ENCODE results near the gene FIGN. TPM values are rescaled to one million over a fixed set of nuclear protein-coding genes. Genes with fewer than 3 reads are reported as not detected.

FIGN gene
- total RNA-seq, 2 experiments from 2014 or later: not detected

DNA sequence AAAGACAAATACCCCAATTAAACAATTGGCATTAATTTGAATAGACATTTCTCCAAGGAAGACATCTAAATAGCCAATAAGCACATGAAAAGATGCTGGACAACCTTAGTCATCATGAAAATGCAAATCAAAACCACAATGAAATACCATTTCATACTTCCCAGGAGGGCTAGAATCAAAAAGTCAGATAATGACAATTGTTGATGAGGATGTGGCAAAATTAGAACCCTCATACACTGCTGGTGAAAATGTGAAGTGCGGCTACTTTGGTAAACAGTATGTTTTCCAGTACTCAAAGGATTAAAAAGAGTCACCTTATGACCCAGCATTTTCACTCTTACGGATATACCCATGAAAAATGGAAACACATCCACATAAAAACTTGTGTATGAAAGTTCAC, 91.6 kb downstream of the FIGN start:
- no peaks in the 10 kb centered on the region for H3K27me3 Mint-ChIP-seq
- POLR2A ChIA-PET: no interaction called here
- DNase-seq: no peak

DNA sequence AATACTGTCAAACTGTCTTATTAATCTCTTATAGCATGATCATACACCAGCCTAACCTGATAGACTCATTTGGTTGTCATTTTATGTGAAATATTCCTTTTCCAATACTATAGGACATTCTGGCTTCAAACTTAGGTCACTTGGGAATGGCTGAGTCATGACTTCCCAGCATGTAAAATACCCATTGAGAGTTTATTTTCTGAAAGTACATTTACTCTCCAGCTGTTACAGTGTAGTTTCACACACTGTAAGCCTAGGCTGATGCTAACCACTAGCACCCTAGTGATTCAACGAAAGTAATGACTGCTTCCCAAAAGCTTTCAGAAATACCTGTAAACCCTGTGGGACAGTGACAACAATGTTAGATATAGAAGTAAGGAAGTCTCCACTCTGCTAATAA, 93.8 kb downstream of the FIGN start:
- Histone ChIP-seq H3K36me3 (ENCODE audit: insufficient read depth, low read length) (no peaks in the 10 kb centered on the region), H3K4me3 (ENCODE audit: low read length) (no peak overlapping the region), H3K4me1 (ENCODE audit: insufficient read depth, low read length) (no peaks in the 10 kb centered on the region), H3K27ac (ENCODE audit: low read depth in 1 of 2, low read length in 2 of 2) (no peak overlapping the region), H3K9me3 (ENCODE audit: control insufficient read depth in 1 of 2, insufficient read depth in 1 of 2, low read length in 2 of 2) (no peaks in the 10 kb centered on the region), H3K27me3 (ENCODE audit: control insufficient read depth in 1 of 2, insufficient read depth in 2 of 2, low read length in 2 of 2) (no peaks in the 10 kb centered on the region)
- H3K9me3 Mint-ChIP-seq: no peaks in the 10 kb centered on the region
- DNase-seq (no peak), ATAC-seq (ENCODE audit: poor library complexity) (no peak)
- intact Hi-C loops (cut with DNase I, micrococcal nuclease): no loop called here
- no peak overlapping the region for H3K4me3 Mint-ChIP-seq
- no peaks in the 10 kb centered on the region for H3K27me3 Mint-ChIP-seq
- CTCF ChIA-PET: no interaction called here
- no peak overlapping the region for H3K27ac Mint-ChIP-seq
- H3K4me1 Mint-ChIP-seq (ENCODE audit: low read depth): no peaks in the 10 kb centered on the region
- TF ChIP-seq, protein P1, sequence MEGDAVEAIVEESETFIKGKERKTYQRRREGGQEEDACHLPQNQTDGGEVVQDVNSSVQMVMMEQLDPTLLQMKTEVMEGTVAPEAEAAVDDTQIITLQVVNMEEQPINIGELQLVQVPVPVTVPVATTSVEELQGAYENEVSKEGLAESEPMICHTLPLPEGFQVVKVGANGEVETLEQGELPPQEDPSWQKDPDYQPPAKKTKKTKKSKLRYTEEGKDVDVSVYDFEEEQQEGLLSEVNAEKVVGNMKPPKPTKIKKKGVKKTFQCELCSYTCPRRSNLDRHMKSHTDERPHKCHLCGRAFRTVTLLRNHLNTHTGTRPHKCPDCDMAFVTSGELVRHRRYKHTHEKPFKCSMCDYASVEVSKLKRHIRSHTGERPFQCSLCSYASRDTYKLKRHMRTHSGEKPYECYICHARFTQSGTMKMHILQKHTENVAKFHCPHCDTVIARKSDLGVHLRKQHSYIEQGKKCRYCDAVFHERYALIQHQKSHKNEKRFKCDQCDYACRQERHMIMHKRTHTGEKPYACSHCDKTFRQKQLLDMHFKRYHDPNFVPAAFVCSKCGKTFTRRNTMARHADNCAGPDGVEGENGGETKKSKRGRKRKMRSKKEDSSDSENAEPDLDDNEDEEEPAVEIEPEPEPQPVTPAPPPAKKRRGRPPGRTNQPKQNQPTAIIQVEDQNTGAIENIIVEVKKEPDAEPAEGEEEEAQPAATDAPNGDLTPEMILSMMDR (IDR thresholded peaks at IDR 0.05): no peak
- POLR2A ChIA-PET: no interaction called here
- no peaks in the 10 kb centered on the region for H3K36me3 Mint-ChIP-seq (ENCODE audit: low read depth)

More for the DNA sequence above, 91.6 kb downstream of the FIGN start:
- Mint-ChIP-seq H3K4me3 (no peak overlapping the region), H3K27ac (no peak overlapping the region), H3K36me3 (ENCODE audit: low read depth) (no peaks in the 10 kb centered on the region), H3K4me1 (ENCODE audit: low read depth) (no peaks in the 10 kb centered on the region), H3K9me3 (no peaks in the 10 kb centered on the region)
- no peaks in the 10 kb centered on the region for H3K27me3 ChIP-seq (ENCODE audit: control insufficient read depth in 1 of 2, insufficient read depth in 2 of 2, low read length in 2 of 2)
- no peak for ATAC-seq (ENCODE audit: poor library complexity)
- H3K9me3 ChIP-seq (ENCODE audit: control insufficient read depth in 1 of 2, insufficient read depth in 1 of 2, low read length in 2 of 2): no peaks in the 10 kb centered on the region
- intact Hi-C loops (cut with DNase I, micrococcal nuclease): no loop called here
- no peak overlapping the region for H3K27ac ChIP-seq (ENCODE audit: low read depth in 1 of 2, low read length in 2 of 2)
- no peaks in the 10 kb centered on the region for H3K36me3 ChIP-seq (ENCODE audit: insufficient read depth, low read length)
- TF ChIP-seq, protein P1 (IDR thresholded peaks at IDR 0.05): no peak
- H3K4me1 ChIP-seq (ENCODE audit: insufficient read depth, low read length): no peaks in the 10 kb centered on the region
- no peak overlapping the region for H3K4me3 ChIP-seq (ENCODE audit: low read length)
- CTCF ChIA-PET: no interaction called here

DNA sequence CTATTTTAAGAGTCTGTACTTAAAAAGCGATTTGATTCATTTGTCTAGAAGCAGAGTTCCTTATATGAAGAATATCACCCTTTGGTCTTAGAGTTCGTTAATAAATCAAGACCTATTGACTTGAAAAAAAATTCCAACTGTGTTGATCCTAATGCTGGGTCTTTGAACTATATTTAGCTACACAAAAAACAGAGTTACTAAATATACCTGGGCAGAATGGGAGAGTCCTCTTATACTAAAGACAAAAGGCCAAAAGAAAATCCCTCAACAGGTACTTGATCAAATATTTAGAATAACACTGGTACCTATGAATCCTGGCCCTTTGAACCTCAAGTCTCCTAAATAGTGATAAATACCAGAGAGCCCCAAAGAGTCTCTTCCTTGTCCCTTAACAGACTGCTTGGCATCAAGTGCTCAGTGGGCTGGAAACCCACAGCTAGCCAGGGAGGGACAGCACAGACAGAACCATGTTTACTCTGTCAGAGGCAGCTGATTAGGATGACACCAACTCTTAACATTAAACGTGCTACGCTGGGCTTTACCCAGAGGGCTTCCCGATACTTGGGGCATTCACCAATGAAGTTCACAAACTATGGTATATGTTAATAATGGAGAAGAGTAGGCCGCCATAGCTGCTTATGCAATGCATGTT, 95.1 kb downstream of the FIGN start:
- H3K4me1 Mint-ChIP-seq (ENCODE audit: low read depth): no peaks in the 10 kb centered on the region
- TF ChIP-seq, protein P1 (IDR thresholded peaks at IDR 0.05): no peak
- ATAC-seq (ENCODE audit: poor library complexity) (no peak), DNase-seq (no peak)
- intact Hi-C loops (cut with DNase I, micrococcal nuclease): no loop called here
- POLR2A ChIA-PET: no interaction called here
- Histone ChIP-seq H3K36me3 (ENCODE audit: insufficient read depth, low read length) (no peaks in the 10 kb centered on the region), H3K9me3 (ENCODE audit: control insufficient read depth in 1 of 2, insufficient read depth in 1 of 2, low read length in 2 of 2) (peaks cover 0 to 5% of the 10 kb centered on the region in 2 experiments), H3K4me3 (ENCODE audit: low read length) (no peak overlapping the region), H3K27ac (ENCODE audit: low read depth in 1 of 2, low read length in 2 of 2) (no peak overlapping the region), H3K27me3 (ENCODE audit: control insufficient read depth in 1 of 2, insufficient read depth in 2 of 2, low read length in 2 of 2) (no peaks in the 10 kb centered on the region), H3K4me1 (ENCODE audit: insufficient read depth, low read length) (no peaks in the 10 kb centered on the region)
- no peak overlapping the region for H3K27ac Mint-ChIP-seq
- H3K36me3 Mint-ChIP-seq (ENCODE audit: low read depth): no peaks in the 10 kb centered on the region
- CTCF ChIA-PET: no interaction called here
- H3K27me3 Mint-ChIP-seq: no peaks in the 10 kb centered on the region
- H3K9me3 Mint-ChIP-seq: no peaks in the 10 kb centered on the region
- no peak overlapping the region for H3K4me3 Mint-ChIP-seq

Data from CD4-positive, alpha-beta T cell (primary cell).